OCI-LY3 (cell line): ENCODE data around the gene KRTAP5-6.

Source experiments
- H2AFZ ChIP-seq: fragments of 200-600, 300-600 bp; shearing (Covaris generic); 2 replicates; pipeline ENCODE4 v1.6.0; 2014; ENCODE audit warnings: antibody characterized with exemption, low read depth, low read length
- H3K27ac ChIP-seq: fragments of 200-600, 300-600 bp; sonication (generic); 2 replicates; pipeline ENCODE4 v1.5.1; 2014; ENCODE audit warnings: mild to moderate bottlenecking, low read length, moderate library complexity, mixed read lengths
- H3K27me3 ChIP-seq: fragments of 200-600, 300-600 bp; sonication (generic); 2 replicates; pipeline ENCODE4 v1.6.1; 2014; ENCODE audit warnings: low read depth, low read length, mixed read lengths
- H3K36me3 ChIP-seq: fragments of 200-600, 300-600 bp; sonication (generic); replicated peaks from 2 replicates; pipeline ENCODE3; 2014; ENCODE audit warnings: low read depth, low read length, mixed read lengths
- H3K4me1 ChIP-seq: fragments of 300-600, 200-600 bp; sonication (generic); 2 replicates; pipeline ENCODE4 v1.6.1; 2014; ENCODE audit warnings: low read length, mixed read lengths
- H3K4me2 ChIP-seq: fragments of 200-600, 300-600 bp; sonication (generic); 2 replicates; pipeline ENCODE4 v1.6.1; 2014; ENCODE audit warnings: low read length, mixed read lengths
- H3K4me3 ChIP-seq: fragments of 300-600, 200-600 bp; sonication (generic); 2 replicates; pipeline ENCODE4 v1.5.1; 2014; ENCODE audit warnings: antibody characterized with exemption, mild to moderate bottlenecking, low read length, moderate library complexity
- H3K79me2 ChIP-seq: fragments of 300-600, 200-600 bp; shearing (Covaris generic); 2 replicates; pipeline ENCODE4 v1.6.1; 2014; ENCODE audit warnings: mild to moderate bottlenecking, low read length, mixed read lengths
- H3K9ac ChIP-seq: fragments of 300-600, 200-600 bp; shearing (Covaris generic); 2 replicates; pipeline ENCODE4 v1.6.0; 2014; ENCODE audit warnings: mild to moderate bottlenecking, low read length, moderate library complexity
- H3K9me3 ChIP-seq: fragments of 200-600, 300-600 bp; shearing (Covaris generic); 2 replicates; pipeline ENCODE4 v1.6.1; 2014; ENCODE audit warnings: low read length, mixed read lengths; ENCODE audit not compliant: insufficient read depth
- H4K20me1 ChIP-seq: fragments of 200-600, 300-600 bp; sonication (generic); 2 replicates; pipeline ENCODE4 v1.6.1; 2016; ENCODE audit warnings: low read length, mixed read lengths; ENCODE audit not compliant: insufficient read depth
- CTCF ChIP-seq: fragments of 200-600, 300-600 bp; sonication (generic); IDR thresholded peaks from 2 replicates; pipeline ENCODE4 v1.5.1; 2014; ENCODE audit warnings: antibody characterized with exemption, low read length, low read depth
- EZH2phosphoT487 ChIP-seq: fragments of 200-600 bp; shearing (Covaris generic); IDR thresholded peaks from 2 replicates; pipeline ENCODE4 v1.6.1; 2018; ENCODE audit warnings: antibody characterized with exemption, mixed run types, low read depth

KRTAP5-6 gene

GRCh38 chr11:1674173-1675131, 22.5 kb upstream of the KRTAP5-6 start:
- Histone ChIP-seq H3K4me1 (no peaks in the 10 kb centered on the region), H3K27ac (no peak overlapping the region), H3K4me3 (no peak overlapping the region), H2AFZ (no peak overlapping the region), H3K36me3 (no peaks in the 10 kb centered on the region), H3K9ac (no peak overlapping the region), H3K79me2 (no peaks in the 10 kb centered on the region), H3K27me3 (peaks cover 21% of the 10 kb centered on the region), H3K9me3 (no peaks in the 10 kb centered on the region), H4K20me1 (peaks cover 5% of the 10 kb centered on the region; the same call in 1 of the 2 replicates), H3K4me2 (no peak overlapping the region)
- TF ChIP-seq CTCF (no peak), EZH2phosphoT487 (no peak)

- Histone ChIP-seq H3K9ac (no peak overlapping the region), H3K4me1 (no peaks in the 10 kb centered on the region), H3K27me3 (peaks cover 25% of the 10 kb centered on the region), H2AFZ (no peak overlapping the region), H3K27ac (no peak overlapping the region), H3K9me3 (no peaks in the 10 kb centered on the region), H3K4me2 (no peak overlapping the region), H4K20me1 (peaks cover 4% of the 10 kb centered on the region; the same call in 1 of the 2 replicates), H3K4me3 (no peak overlapping the region), H3K36me3 (no peaks in the 10 kb centered on the region), H3K79me2 (no peaks in the 10 kb centered on the region)
- TF ChIP-seq EZH2phosphoT487 (no peak), CTCF (no peak)
Measured at GRCh38 chr11:1675536-1676228, 21.3 kb upstream of the KRTAP5-6 start.

- H3K27ac ChIP-seq = no peak overlapping the region
Measured at GRCh38 chr11:1676229-1676740, 20.7 kb upstream of the KRTAP5-6 start.

More at GRCh38 chr11:1676229-1676740, 20.7 kb upstream of the KRTAP5-6 start:
- H3K36me3 ChIP-seq = no peaks in the 10 kb centered on the region
- no peak overlapping the region for H3K4me2 ChIP-seq
- no peak overlapping the region for H3K4me3 ChIP-seq
- H2AFZ ChIP-seq = no peak overlapping the region
- TF ChIP-seq EZH2phosphoT487 (no peak), CTCF (no peak)
- H3K27me3 ChIP-seq = peaks cover 25% of the 10 kb centered on the region
- no peaks in the 10 kb centered on the region for H3K4me1 ChIP-seq
- no peaks in the 10 kb centered on the region for H3K9me3 ChIP-seq
- no peaks in the 10 kb centered on the region for H3K79me2 ChIP-seq
- no peak overlapping the region for H3K9ac ChIP-seq
- no peaks in the 10 kb centered on the region for H4K20me1 ChIP-seq
